SU-DHL-6 (cell line): ENCODE data around the gene NPW.

Source experiments
- CTCF ChIP-seq: fragments of 200-600 bp; sonication (generic); IDR thresholded peaks from one replicate; pipeline ENCODE4 v1.5.1; 2017; ENCODE audit warnings: antibody characterized with exemption, mild to moderate bottlenecking, low read length, moderate library complexity; ENCODE audit not compliant: insufficient read depth, poor library complexity, severe bottlenecking
- EZH2phosphoT487 ChIP-seq: fragments of 200-600 bp; sonication (generic), shearing (Covaris generic); conservative IDR thresholded peaks from 2 replicates; pipeline ENCODE4 v1.6.1; 2018; ENCODE audit warnings: mild to moderate bottlenecking, antibody characterized with exemption, low read length, moderate library complexity, mixed read lengths

GRCh38 chr16:2006317-2006716 is 13.3 kb upstream of the NPW start:
- TF ChIP-seq CTCF (no peak), EZH2phosphoT487 (no peak)
